ENCODE measurements around the gene GABRE.

The GABRE gene

GRCh38 chrX:151982222-151982621 lies 7.7 kb upstream of the GABRE start:
- Histone ChIP-seq H3K4me3 (ENCODE audit: low read length) (no peak overlapping the region), H3K9me3 (ENCODE audit: low read length) (no peaks in the 10 kb centered on the region), H3K27me3 (ENCODE audit: insufficient read depth, low read length) (no peaks in the 10 kb centered on the region), H3K36me3 (ENCODE audit: insufficient read depth, low read length) (no peaks in the 10 kb centered on the region), H3K4me1 (ENCODE audit: insufficient read depth, low read length) (no peaks in the 10 kb centered on the region), H2AFZ (ENCODE audit: low read depth, low read length) (no peak overlapping the region)

- no peak overlapping the region for H2AFZ ChIP-seq (ENCODE audit: low read depth, low read length)
- no peaks in the 10 kb centered on the region for H3K36me3 ChIP-seq (ENCODE audit: insufficient read depth, low read length)
- H3K4me3 ChIP-seq (ENCODE audit: low read length) = no peak overlapping the region
- no peaks in the 10 kb centered on the region for H3K9me3 ChIP-seq (ENCODE audit: low read length)
- H3K27me3 ChIP-seq (ENCODE audit: insufficient read depth, low read length) = peaks cover 5% of the 10 kb centered on the region
- H3K4me1 ChIP-seq (ENCODE audit: insufficient read depth, low read length) = no peaks in the 10 kb centered on the region
Observed at GRCh38 chrX:151981129-151981528, 6.7 kb upstream of the GABRE start.

DNA sequence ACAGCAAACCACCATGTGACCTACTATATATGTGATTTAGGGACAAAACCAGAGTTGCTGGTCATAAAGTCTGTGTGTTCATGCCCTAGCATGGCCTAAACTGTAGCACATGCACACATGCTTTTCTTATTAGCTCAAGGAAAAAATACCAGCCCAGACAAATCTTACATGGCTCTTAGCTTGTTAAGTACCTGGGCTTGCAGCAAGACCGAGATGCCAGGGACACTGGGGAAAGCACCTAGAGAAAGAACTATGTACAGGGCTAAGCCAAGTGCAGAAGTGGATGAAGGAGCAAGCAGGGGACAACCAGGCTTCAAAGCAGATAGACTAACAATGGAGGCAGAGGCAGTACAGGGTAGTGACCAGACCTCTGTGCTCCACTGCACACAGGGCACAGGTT lies 3.4 kb upstream of the GABRE start:
- Histone ChIP-seq H3K4me3 (ENCODE audit: low read length) (no peak overlapping the region), H3K27me3 (ENCODE audit: insufficient read depth, low read length) (peaks cover 22% of the 10 kb centered on the region), H3K4me1 (ENCODE audit: insufficient read depth, low read length) (no peaks in the 10 kb centered on the region), H2AFZ (ENCODE audit: low read depth, low read length) (no peak overlapping the region), H3K9me3 (ENCODE audit: low read length) (no peaks in the 10 kb centered on the region), H3K36me3 (ENCODE audit: insufficient read depth, low read length) (no peaks in the 10 kb centered on the region)

- peaks cover 22% of the 10 kb centered on the region for H3K27me3 ChIP-seq (ENCODE audit: insufficient read depth, low read length)
- H3K36me3 ChIP-seq (ENCODE audit: insufficient read depth, low read length) = no peaks in the 10 kb centered on the region
- no peaks in the 10 kb centered on the region for H3K9me3 ChIP-seq (ENCODE audit: low read length)
- H2AFZ ChIP-seq (ENCODE audit: low read depth, low read length) = no peak overlapping the region
- no peaks in the 10 kb centered on the region for H3K4me1 ChIP-seq (ENCODE audit: insufficient read depth, low read length)
- H3K4me3 ChIP-seq (ENCODE audit: low read length) = no peak overlapping the region
Observed at GRCh38 chrX:151977009-151977408, 2.5 kb upstream of the GABRE start.

- no peaks in the 10 kb centered on the region for H3K4me1 ChIP-seq (ENCODE audit: insufficient read depth, low read length)
- H3K9me3 ChIP-seq (ENCODE audit: low read length) = no peaks in the 10 kb centered on the region
- no peaks in the 10 kb centered on the region for H3K36me3 ChIP-seq (ENCODE audit: insufficient read depth, low read length)
- peaks cover 22% of the 10 kb centered on the region for H3K27me3 ChIP-seq (ENCODE audit: insufficient read depth, low read length)
- H2AFZ ChIP-seq (ENCODE audit: low read depth, low read length) = no peak overlapping the region
- no peak overlapping the region for H3K4me3 ChIP-seq (ENCODE audit: low read length)
Observed at GRCh38 chrX:151975736-151976275, 1.3 kb upstream of the GABRE start.

GRCh38 chrX:151975228-151975593 lies 735 bp upstream of the GABRE start:
- Histone ChIP-seq H3K36me3 (ENCODE audit: insufficient read depth, low read length) (no peaks in the 10 kb centered on the region), H3K9me3 (ENCODE audit: low read length) (no peaks in the 10 kb centered on the region)

GRCh38 chrX:151973851-151974335 lies 583 bp downstream of the GABRE start:
- H3K27me3 ChIP-seq (ENCODE audit: insufficient read depth, low read length) = peaks cover 22% of the 10 kb centered on the region
- no peaks in the 10 kb centered on the region for H3K4me1 ChIP-seq (ENCODE audit: insufficient read depth, low read length)
- H3K4me3 ChIP-seq (ENCODE audit: low read length) = no peak overlapping the region
- H3K9me3 ChIP-seq (ENCODE audit: low read length) = no peaks in the 10 kb centered on the region
- H2AFZ ChIP-seq (ENCODE audit: low read depth, low read length) = no peak overlapping the region
- no peaks in the 10 kb centered on the region for H3K36me3 ChIP-seq (ENCODE audit: insufficient read depth, low read length)

More at GRCh38 chrX:151975228-151975593, 735 bp upstream of the GABRE start:
- no peak overlapping the region for H2AFZ ChIP-seq (ENCODE audit: low read depth, low read length)
- no peak overlapping the region for H3K4me3 ChIP-seq (ENCODE audit: low read length)
- H3K27me3 ChIP-seq (ENCODE audit: insufficient read depth, low read length) = peaks cover 22% of the 10 kb centered on the region
- no peaks in the 10 kb centered on the region for H3K4me1 ChIP-seq (ENCODE audit: insufficient read depth, low read length)

DNA sequence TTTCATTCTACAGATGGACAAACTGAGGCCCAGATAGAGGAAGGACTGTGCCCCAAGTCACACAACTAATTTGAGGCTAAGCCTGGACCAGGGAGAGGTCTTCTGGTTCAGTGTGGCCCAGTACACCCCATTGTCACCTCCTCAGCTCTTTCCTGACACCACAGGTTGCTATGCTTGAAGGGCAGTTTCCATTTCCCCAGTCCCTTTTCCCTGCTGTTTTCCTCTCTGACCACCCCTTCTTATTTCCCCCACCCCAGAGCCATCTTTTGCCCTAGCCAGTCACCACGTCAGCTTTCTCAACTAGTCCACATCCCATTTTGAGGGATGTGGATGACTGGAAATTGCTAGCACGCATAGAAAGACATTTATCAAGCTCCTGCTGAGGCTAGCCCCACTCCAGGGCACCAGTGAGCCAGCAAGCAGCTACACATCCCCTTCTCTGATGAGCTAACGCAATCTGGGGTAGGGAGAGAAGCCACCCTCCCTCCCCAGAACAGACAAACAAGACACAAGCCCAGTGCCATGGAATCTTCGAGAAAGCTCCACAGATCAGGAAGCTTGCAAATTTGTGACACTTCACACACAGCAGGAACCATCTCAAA lies 1.3 kb downstream of the GABRE start:
- Histone ChIP-seq H2AFZ (ENCODE audit: low read depth, low read length) (no peak overlapping the region), H3K4me3 (ENCODE audit: low read length) (no peak overlapping the region), H3K27me3 (ENCODE audit: insufficient read depth, low read length) (peaks cover 22% of the 10 kb centered on the region), H3K9me3 (ENCODE audit: low read length) (no peaks in the 10 kb centered on the region), H3K36me3 (ENCODE audit: insufficient read depth, low read length) (no peaks in the 10 kb centered on the region), H3K4me1 (ENCODE audit: insufficient read depth, low read length) (no peaks in the 10 kb centered on the region)

GRCh38 chrX:151970661-151971060 lies 3.8 kb downstream of the GABRE start:
- H3K27me3 ChIP-seq (ENCODE audit: insufficient read depth, low read length) = peaks cover 14% of the 10 kb centered on the region
- no peaks in the 10 kb centered on the region for H3K36me3 ChIP-seq (ENCODE audit: insufficient read depth, low read length)
- H2AFZ ChIP-seq (ENCODE audit: low read depth, low read length) = no peak overlapping the region
- H3K9me3 ChIP-seq (ENCODE audit: low read length) = no peaks in the 10 kb centered on the region
- H3K4me1 ChIP-seq (ENCODE audit: insufficient read depth, low read length) = no peaks in the 10 kb centered on the region
- no peak overlapping the region for H3K4me3 ChIP-seq (ENCODE audit: low read length)

DNA sequence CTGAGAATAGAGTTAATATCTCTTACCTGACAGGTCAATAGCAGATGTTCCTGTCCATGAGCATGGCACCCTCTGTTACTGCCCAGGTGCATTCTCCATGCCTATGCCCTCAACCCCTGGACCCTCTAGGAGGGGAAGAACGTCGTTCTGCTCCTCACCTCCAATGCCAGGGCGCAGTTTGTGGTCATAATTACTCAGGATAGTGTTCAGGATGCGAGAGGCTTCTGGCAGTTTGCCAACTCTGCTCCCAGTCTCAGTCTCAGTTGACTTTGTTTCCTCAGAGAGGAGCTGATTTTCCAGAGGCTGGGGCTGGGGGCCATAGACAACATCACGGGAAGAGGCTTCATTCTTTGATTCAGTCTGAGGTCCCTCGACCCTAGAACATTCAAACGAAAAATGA lies 4.4 kb downstream of the GABRE start:
- Histone ChIP-seq H3K4me1 (ENCODE audit: insufficient read depth, low read length) (no peaks in the 10 kb centered on the region), H3K4me3 (ENCODE audit: low read length) (no peak overlapping the region), H3K9me3 (ENCODE audit: low read length) (no peaks in the 10 kb centered on the region), H3K27me3 (ENCODE audit: insufficient read depth, low read length) (peaks cover 10% of the 10 kb centered on the region), H2AFZ (ENCODE audit: low read depth, low read length) (no peak overlapping the region), H3K36me3 (ENCODE audit: insufficient read depth, low read length) (no peaks in the 10 kb centered on the region)

- no peaks in the 10 kb centered on the region for H3K27me3 ChIP-seq (ENCODE audit: insufficient read depth, low read length)
- no peak overlapping the region for H3K4me3 ChIP-seq (ENCODE audit: low read length)
- no peaks in the 10 kb centered on the region for H3K36me3 ChIP-seq (ENCODE audit: insufficient read depth, low read length)
Observed at GRCh38 chrX:151966236-151966635, 8.2 kb downstream of the GABRE start.

DNA sequence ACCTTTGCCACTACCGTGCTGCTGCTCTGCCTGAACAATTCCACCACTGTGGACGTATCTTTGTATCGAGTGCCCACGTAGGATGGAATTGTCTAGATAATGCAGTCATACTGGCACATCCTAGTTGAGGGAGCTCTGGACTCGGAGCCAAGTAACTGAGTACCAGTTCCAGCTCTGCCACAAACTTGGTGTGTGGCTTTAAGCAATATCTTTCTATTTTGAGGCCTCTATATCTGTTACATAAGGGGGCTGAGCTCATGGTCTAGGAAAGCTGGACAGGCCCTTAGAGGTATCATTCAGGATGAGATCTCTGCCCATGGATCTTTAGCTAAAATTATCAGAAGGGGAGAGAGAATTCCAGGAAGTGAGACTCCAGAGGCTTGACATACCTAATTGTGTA lies 12.4 kb downstream of the GABRE start:
- no peak overlapping the region for H2AFZ ChIP-seq (ENCODE audit: low read depth, low read length)
- H3K27me3 ChIP-seq (ENCODE audit: insufficient read depth, low read length) = no peaks in the 10 kb centered on the region
- no peaks in the 10 kb centered on the region for H3K36me3 ChIP-seq (ENCODE audit: insufficient read depth, low read length)
- H3K9me3 ChIP-seq (ENCODE audit: low read length) = no peaks in the 10 kb centered on the region
- H3K4me3 ChIP-seq (ENCODE audit: low read length) = no peak overlapping the region
- no peaks in the 10 kb centered on the region for H3K4me1 ChIP-seq (ENCODE audit: insufficient read depth, low read length)

More at GRCh38 chrX:151966236-151966635, 8.2 kb downstream of the GABRE start:
- Histone ChIP-seq H3K9me3 (ENCODE audit: low read length) (no peaks in the 10 kb centered on the region), H3K4me1 (ENCODE audit: insufficient read depth, low read length) (no peaks in the 10 kb centered on the region), H2AFZ (ENCODE audit: low read depth, low read length) (no peak overlapping the region)

DNA sequence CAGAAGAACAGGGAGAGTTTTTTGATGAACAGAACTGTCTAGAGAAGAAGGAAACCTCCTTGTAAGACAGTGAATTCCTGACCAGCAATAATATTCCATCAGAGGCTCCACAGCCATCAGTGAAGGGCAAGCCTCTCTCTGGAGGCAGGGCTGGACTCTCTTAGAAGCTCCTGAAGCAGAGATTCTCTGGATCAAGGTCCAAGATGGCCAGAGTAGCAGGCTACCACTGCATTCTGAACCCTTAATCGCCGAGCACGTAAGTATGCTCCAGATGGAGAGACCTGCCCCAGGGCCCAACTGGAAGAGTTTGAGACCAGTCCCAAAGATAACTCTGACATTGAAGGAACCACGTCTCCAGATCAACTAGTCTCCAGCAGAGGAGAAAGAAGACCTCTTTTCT lies 16.4 kb downstream of the GABRE start:
- Histone ChIP-seq H3K4me1 (ENCODE audit: insufficient read depth, low read length) (no peaks in the 10 kb centered on the region), H2AFZ (ENCODE audit: low read depth, low read length) (no peak overlapping the region), H3K9me3 (ENCODE audit: low read length) (no peaks in the 10 kb centered on the region), H3K4me3 (ENCODE audit: low read length) (no peak overlapping the region), H3K27me3 (ENCODE audit: insufficient read depth, low read length) (no peaks in the 10 kb centered on the region), H3K36me3 (ENCODE audit: insufficient read depth, low read length) (no peaks in the 10 kb centered on the region)

DNA sequence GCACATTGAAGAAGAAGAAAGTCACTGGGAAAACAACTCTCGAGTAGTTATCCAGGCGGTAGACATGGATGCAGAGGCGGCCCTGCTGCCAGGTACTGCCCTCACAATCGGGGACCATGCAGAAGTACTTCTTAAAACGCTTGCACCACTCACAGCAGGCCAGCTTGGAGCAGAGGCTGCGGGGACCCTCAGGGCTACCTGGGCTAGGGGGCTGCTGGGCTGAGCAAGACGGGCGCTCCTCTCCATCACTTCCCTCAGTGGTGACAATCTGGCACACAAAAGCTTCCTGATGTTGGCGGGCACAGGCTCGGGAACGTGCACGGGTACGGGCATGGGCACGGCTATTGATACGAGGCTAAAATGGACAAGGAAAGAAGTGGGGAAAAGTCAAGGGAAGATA lies 19.7 kb downstream of the GABRE start:
- no peaks in the 10 kb centered on the region for H3K9me3 ChIP-seq (ENCODE audit: low read length)
- no peaks in the 10 kb centered on the region for H3K4me1 ChIP-seq (ENCODE audit: insufficient read depth, low read length)
- no peak overlapping the region for H3K4me3 ChIP-seq (ENCODE audit: low read length)
- H2AFZ ChIP-seq (ENCODE audit: low read depth, low read length) = no peak overlapping the region
- H3K36me3 ChIP-seq (ENCODE audit: insufficient read depth, low read length) = no peaks in the 10 kb centered on the region
- H3K27me3 ChIP-seq (ENCODE audit: insufficient read depth, low read length) = no peaks in the 10 kb centered on the region

Measured in neuron (in vitro differentiated cells).